GM12878 (cell line): Measurements from ENCODE around the gene TMEM89. TPM values are rescaled to one million over a fixed set of nuclear protein-coding genes. Genes with fewer than 3 reads are reported as not detected.

ENCODE experiments used
- ATAC-seq: fragments of 200-7000 bp; cut with Tn5 transposase; 3 replicates; pipeline ENCODE4 v1.9.1; 2020; ENCODE audit warnings: mild to moderate bottlenecking, moderate library complexity
- BruUV-seq: library from RNA; stranded (reverse); fragments of 400-500 nt; replicated peaks from 2 replicates; lab custom pipeline; 2021; lab: Mats Ljungman, UMichigan
- CTCF ChIA-PET: fragments of 300-600 bp; sonication (Branson Sonifier 250); formaldehyde crosslinking; extraction: SDS; loops from one replicate; lab custom pipeline; 2021; ENCODE audit warnings: inconsistent platforms; lab: Yijun Ruan, JAX
- POLR2A ChIA-PET: fragments of 350-600 bp; formaldehyde crosslinking; extraction: SDS; loops from one replicate; lab custom pipeline; 2021; ENCODE audit warnings: inconsistent platforms; lab: Charles Lee
- RAD21 ChIA-PET: fragments of 300-600 bp; sonication (Branson Sonifier 250); formaldehyde crosslinking; loops from one replicate; lab custom pipeline; 2023; ENCODE audit warnings: antibody characterized with exemption; ENCODE audit not compliant: unreplicated experiment; lab: Charles Lee
- SMC1A ChIA-PET: fragments of 300-600 bp; sonication (Branson Sonifier 250); formaldehyde crosslinking; loops from one replicate; lab custom pipeline; 2023; ENCODE audit not compliant: unreplicated experiment, uncharacterized antibody; lab: Charles Lee
- DNase-seq: peaks from one replicate; pipeline ENCODE4 v3.0.0-alpha.2; 2011; ENCODE audit warnings: low read depth, low spot score
- FAIRE-seq: peaks from 3 replicates; lab custom pipeline; 2011; peaks lifted over from hg19 to GRCh38; lab: Jason Lieb, UNC
- H2AFZ ChIP-seq: 2 replicates; pipeline ENCODE4 v1.6.0; 2011; ENCODE audit warnings: low read depth, low read length, control low read depth; ENCODE audit not compliant: control insufficient read depth
- H3K27ac ChIP-seq: 2 replicates; pipeline ENCODE4 v1.5.1; 2011; ENCODE audit warnings: control low read depth; ENCODE audit not compliant: control insufficient read depth, insufficient read depth
- H3K27me3 ChIP-seq, 2 experiments: replicated peaks in 1 of 2; 2 replicates each; pipeline versions ENCODE4 v1.6.0 to v1.6.1; 2011; ENCODE audit warnings: low read length in 1 of 2; ENCODE audit not compliant: control insufficient read depth in 2 of 2, insufficient read depth in 2 of 2
- H3K36me3 ChIP-seq, 2 experiments: 2 replicates each; pipeline ENCODE4 v1.5.1; 2011; ENCODE audit warnings: low read length in 1 of 2; ENCODE audit not compliant: control insufficient read depth in 2 of 2, insufficient read depth in 2 of 2
- H3K4me1 ChIP-seq: 2 replicates; pipeline ENCODE4 v1.6.1; 2011; ENCODE audit warnings: mild to moderate bottlenecking, low read length, moderate library complexity, mixed read lengths; ENCODE audit not compliant: control insufficient read depth, insufficient read depth
- H3K4me2 ChIP-seq: 2 replicates; pipeline ENCODE4 v1.6.0; 2011; ENCODE audit warnings: control low read depth; ENCODE audit not compliant: control insufficient read depth, insufficient read depth
- H3K4me3 ChIP-seq: fragments of 200-600 bp; sonication (generic); 2 replicates; pipeline ENCODE4 v1.5.1; 2016
- H3K79me2 ChIP-seq: 2 replicates; pipeline ENCODE4 v1.6.0; 2011; ENCODE audit warnings: low read length; ENCODE audit not compliant: control insufficient read depth, insufficient read depth
- H3K9ac ChIP-seq: 2 replicates; pipeline ENCODE4 v1.8.0; 2011; ENCODE audit warnings: low read length, control low read depth, mixed read lengths; ENCODE audit not compliant: control insufficient read depth, insufficient read depth
- H3K9me3 ChIP-seq: replicated peaks from 3 replicates; pipeline ENCODE4 v1.5.1; 2011; ENCODE audit warnings: mild to moderate bottlenecking, low read length; ENCODE audit not compliant: control insufficient read depth, insufficient read depth
- H4K20me1 ChIP-seq: 2 replicates; pipeline ENCODE4 v1.6.0; 2011; ENCODE audit not compliant: control insufficient read depth, insufficient read depth
- ATF7 ChIP-seq: fragments of 450-650 bp; IDR thresholded peaks from 2 replicates; pipeline ENCODE4 v1.6.1; 2016; ENCODE audit warnings: low read depth, mild to moderate bottlenecking
- EED ChIP-seq: sonication (generic); IDR thresholded peaks from 2 replicates; pipeline ENCODE4 v1.6.1; 2016; ENCODE audit warnings: antibody characterized with exemption, low read depth
- ETV6 ChIP-seq, 2 experiments: fragments of 450-650 bp in 1 of 2; IDR thresholded peaks in 1 of 2; conservative IDR thresholded peaks in 1 of 2; 2 replicates each; pipeline ENCODE4 v1.6.1; 2014; ENCODE audit warnings: antibody characterized with exemption in 1 of 2, borderline replicate concordance in 1 of 2, low read depth in 1 of 2, mild to moderate bottlenecking in 1 of 2, moderate library complexity in 1 of 2
- HDAC2 ChIP-seq: fragments of 200-600 bp; sonication (generic); IDR thresholded peaks from 2 replicates; pipeline ENCODE4 v1.6.1; 2017
- IKZF1 ChIP-seq: fragments of 450-650 bp; conservative IDR thresholded peaks from 2 replicates; pipeline ENCODE4 v1.6.1; 2017; ENCODE audit warnings: antibody characterized with exemption, mild to moderate bottlenecking
- MEF2A ChIP-seq: IDR thresholded peaks from 2 replicates; pipeline ENCODE4 v1.6.1; 2011; ENCODE audit warnings: low read depth, mild to moderate bottlenecking, low read length, moderate library complexity; ENCODE audit not compliant: insufficient read depth
- MYB ChIP-seq: fragments of 150-350 bp; IDR thresholded peaks from 2 replicates; pipeline ENCODE4 v1.6.1; 2014; ENCODE audit warnings: mild to moderate bottlenecking, low read depth, low read length, borderline replicate concordance
- NKRF ChIP-seq: fragments of 450-650 bp; conservative IDR thresholded peaks from 2 replicates; pipeline ENCODE4 v1.6.1; 2017; ENCODE audit warnings: mild to moderate bottlenecking, moderate library complexity
- RELA ChIP-seq: fragments of 450-650 bp; IDR thresholded peaks from 2 replicates; pipeline ENCODE4 v1.8.0; 2014; ENCODE audit warnings: borderline replicate concordance; ENCODE audit not compliant: partially characterized antibody
- RUNX3 ChIP-seq: IDR thresholded peaks from 2 replicates; pipeline ENCODE4 v1.6.1; 2012; ENCODE audit warnings: low read length, inconsistent platforms
- SMC3 ChIP-seq: IDR thresholded peaks from 2 replicates; pipeline ENCODE4 v1.6.1; 2011; ENCODE audit warnings: low read length, improper control_type of control experiment, borderline replicate concordance
- SP1 ChIP-seq: IDR thresholded peaks from one replicate; pipeline ENCODE4 v1.6.1; 2011; ENCODE audit warnings: low read depth, low read length
- SPI1 ChIP-seq: IDR thresholded peaks from 2 replicates; pipeline ENCODE4 v1.6.1; 2011; ENCODE audit warnings: low read depth, mild to moderate bottlenecking, low read length, moderate library complexity, borderline replicate concordance; ENCODE audit not compliant: insufficient read depth
- SRF ChIP-seq, 2 experiments: IDR thresholded peaks; 2 replicates each; pipeline ENCODE4 v1.6.1; 2011; ENCODE audit warnings: low read depth in 2 of 2, low read length in 2 of 2, mild to moderate bottlenecking in 1 of 2, moderate library complexity in 1 of 2
- STAT3 ChIP-seq: IDR thresholded peaks from 2 replicates; pipeline ENCODE4 v1.6.1; 2011; ENCODE audit warnings: low read depth, low read length, improper control_type of control experiment
- SUZ12 ChIP-seq: fragments of 200-600 bp; sonication (generic); IDR thresholded peaks from one replicate; pipeline ENCODE4 v1.6.1; 2018; ENCODE audit warnings: antibody characterized with exemption, mild to moderate bottlenecking; ENCODE audit not compliant: unreplicated experiment
- ZNF217 ChIP-seq: fragments of 450-650 bp; IDR thresholded peaks from 2 replicates; pipeline ENCODE4 v1.6.1; 2017; ENCODE audit warnings: antibody characterized with exemption, mild to moderate bottlenecking
- ZZZ3 ChIP-seq: IDR thresholded peaks from 2 replicates; pipeline ENCODE4 v1.6.1; 2011; ENCODE audit warnings: low read depth; ENCODE audit not compliant: control insufficient read depth, insufficient read length
- WGBS: methylation state at CpG from one replicate; pipeline ENCODE4 v1.1.6; 2016; ENCODE audit warnings: low lambda C conversion rate; ENCODE audit not compliant: insufficient replicate concordance, insufficient coverage; ENCODE audit errors: missing lambda C conversion rate; 5-methylcytosine and 5-hydroxymethylcytosine counted together
- in situ Hi-C: fragments of 300-500 bp; cut with MboI; formaldehyde crosslinking; loops from 9 replicates; pipeline ENCODE4 v1.14.3; 2018; ENCODE audit warnings: mixed read lengths
- intact Hi-C: fragments of 100-400 bp; cut with micrococcal nuclease; formaldehyde crosslinking; loops from one replicate; pipeline ENCODE4 v1.14.2; 2022; ENCODE audit not compliant: unreplicated experiment
- polyA plus RNA-seq, 11 experiments: library from polyadenylated mRNA; depleted of rRNA in 4 of 11; unstranded in 6 of 11; stranded (reverse) in 5 of 11; fragments of >200 nt; fragmentation: Nextera tagmentation in 4 of 11; fragmentation: Illumina TruSeq in 1 of 11; extraction: Ambion mirVana in 4 of 11; extraction: Trizol in 1 of 11; gene quantifications; 1 replicate in 1 of 11; 2 replicates in 10 of 11; pipeline versions ENCODE4 v1.2.1 to v1.2.3, GENCODE V29; 2011 to 2016; ENCODE audit warnings: inconsistent platforms in 2 of 11, missing spikeins in 2 of 11, low read depth in 1 of 11
- total RNA-seq, 4 experiments: library from RNA; depleted of rRNA in 3 of 4; stranded (reverse); fragments of >200 nt in 3 of 4; fragmentation: Illumina TruSeq in 1 of 4; extraction: Trizol in 1 of 4; gene quantifications; 2 replicates each; pipeline versions ENCODE4 v1.2.1 to v1.2.3, GENCODE V29; 2013 to 2021

The TMEM89 gene
- total and polyA plus RNA-seq, 10 of the 15 experiments (the other 5 are each of a cell fraction or from before 2014, with no cell fraction given): not detected

- in situ Hi-C loops: no loop called here
- intact Hi-C loops: no loop called here
- Histone ChIP-seq H3K4me2 (no peak overlapping the region), H3K36me3 (peaks cover 0 to 2% of the 10 kb centered on the region in 2 experiments; a peak in 2 of 4 replicates), H3K4me1 (no peaks in the 10 kb centered on the region; the same call in 1 of the 2 replicates), H3K79me2 (no peaks in the 10 kb centered on the region), H3K27ac (no peak overlapping the region), H3K4me3 (no peak overlapping the region), H3K9ac (no peak overlapping the region), H2AFZ (no peak overlapping the region), H3K9me3 (no peaks in the 10 kb centered on the region), H3K27me3 (peaks cover 0 to 9% of the 10 kb centered on the region in 2 experiments; a peak in 2 of 4 replicates), H4K20me1 (no peaks in the 10 kb centered on the region)
- no peak for ATAC-seq
- CTCF ChIA-PET: no interaction called here
- 67% methylated on average over 9 of the region's 9 CpGs for WGBS
- SMC1A ChIA-PET: no interaction called here
- TF ChIP-seq ZNF217: no peak
- TF ChIP-seq SMC3: no peak
- TF ChIP-seq SP1: no peak
- TF ChIP-seq ATF7: no peak
- TF ChIP-seq SUZ12: no peak
- no peak for TF ChIP-seq MEF2A
- TF ChIP-seq RUNX3: no peak
- no peak for TF ChIP-seq IKZF1
- no peak for TF ChIP-seq EED
- no peak for TF ChIP-seq STAT3
- no peak for TF ChIP-seq MYB
- no peak for TF ChIP-seq RELA
- TF ChIP-seq NKRF: no peak
- TF ChIP-seq ZZZ3: no peak
- TF ChIP-seq SRF (IDR thresholded peaks at IDR 0.05; ENCODE audit: low read depth in 2 of 2, low read length in 2 of 2): no peak
- no peak for TF ChIP-seq HDAC2
- TF ChIP-seq SPI1: no peak
- TF ChIP-seq ETV6 (conservative IDR thresholded peaks at IDR 0.05 in 1 of 2, IDR thresholded peaks at IDR 0.05 in 1 of 2; ENCODE audit: borderline replicate concordance in 1 of 2, low read depth in 1 of 2): no peak
- no peak for FAIRE-seq
- POLR2A ChIA-PET: no interaction called here
- DNase-seq: no peak
- BruUV-seq: no TSS peak
- RAD21 ChIA-PET: no interaction called here
Measured at GRCh38 chr3:48593337-48593736, 28.2 kb downstream of the TMEM89 start.
